IMR-90 (cell line): ENCODE measurements around the gene CCDC40. TPM values are rescaled to one million over a fixed set of nuclear protein-coding genes. Genes with fewer than 3 reads are reported as not detected.

Experiments used
- ATAC-seq: fragments of 200-7000 bp; cut with Tn5 transposase; 2 replicates; pipeline ENCODE4 v1.9.1; 2020; ENCODE audit warnings: low read depth, mild to moderate bottlenecking, moderate library complexity
- BruUV-seq: library from RNA; stranded (reverse); fragments of 400-500 nt; replicated peaks from 2 replicates; lab custom pipeline; 2021; lab: Mats Ljungman, UMichigan
- CTCF ChIA-PET: fragments of 300-600 bp; formaldehyde crosslinking; extraction: SDS; loops from one replicate; lab custom pipeline; 2021; ENCODE audit warnings: antibody characterized with exemption; lab: Yijun Ruan, JAX
- POLR2A ChIA-PET: fragments of 300-600 bp; sonication (Branson Sonifier 250); formaldehyde crosslinking; loops from one replicate; lab custom pipeline; 2022; ENCODE audit warnings: antibody characterized with exemption; ENCODE audit not compliant: unreplicated experiment; lab: Charles Lee
- DNase-seq: peaks from one replicate; pipeline ENCODE4 v3.0.0; 2013
- H2AFZ ChIP-seq: replicated peaks from 2 replicates; pipeline ENCODE3; 2013; ENCODE audit warnings: low read length, mild to moderate bottlenecking; ENCODE audit not compliant: poor library complexity
- H2AK5ac ChIP-seq: 2 replicates; pipeline ENCODE4 v1.6.1; 2013; ENCODE audit warnings: low read depth, low read length, inconsistent platforms
- H2AK9ac ChIP-seq: replicated peaks from 2 replicates; pipeline ENCODE3; 2013; ENCODE audit warnings: mild to moderate bottlenecking, low read depth, low read length, moderate library complexity; ENCODE audit not compliant: poor library complexity
- H2BK120ac ChIP-seq: 2 replicates; pipeline ENCODE4 v1.6.1; 2013; ENCODE audit warnings: low read depth, low read length, inconsistent platforms
- H2BK15ac ChIP-seq: 3 replicates; pipeline ENCODE4 v1.6.1; 2013; ENCODE audit warnings: low read depth, low read length, inconsistent platforms
- H2BK20ac ChIP-seq: 2 replicates; pipeline ENCODE4 v1.6.1; 2013; ENCODE audit warnings: low read depth, mild to moderate bottlenecking, inconsistent platforms, low read length, moderate library complexity
- H2BK5ac ChIP-seq: 2 replicates; pipeline ENCODE4 v1.6.1; 2013; ENCODE audit warnings: mild to moderate bottlenecking, low read depth, low read length, inconsistent platforms; ENCODE audit not compliant: poor library complexity, severe bottlenecking
- H3K14ac ChIP-seq: replicated peaks from 2 replicates; pipeline ENCODE4 v1.6.1; 2013; ENCODE audit warnings: low read depth, low read length, inconsistent platforms
- H3K18ac ChIP-seq: 2 replicates; pipeline ENCODE4 v1.6.1; 2013; ENCODE audit warnings: low read depth, low read length, control low read depth
- H3K23ac ChIP-seq: 2 replicates; pipeline ENCODE4 v1.6.1; 2013; ENCODE audit warnings: low read depth, low read length, inconsistent platforms
- H3K27ac ChIP-seq: 2 replicates; pipeline ENCODE4 v1.5.1; 2013; ENCODE audit warnings: mild to moderate bottlenecking, control low read depth, low read length; ENCODE audit not compliant: insufficient read depth
- H3K27me3 ChIP-seq: 2 replicates; pipeline ENCODE4 v1.6.1; 2013; ENCODE audit warnings: low read length; ENCODE audit not compliant: control insufficient read depth, insufficient read depth
- H3K36me3 ChIP-seq: 2 replicates; pipeline ENCODE4 v1.6.1; 2013; ENCODE audit warnings: low read length, mixed read lengths; ENCODE audit not compliant: control insufficient read depth, insufficient read depth
- H3K4ac ChIP-seq: 2 replicates; pipeline ENCODE4 v1.6.1; 2013; ENCODE audit warnings: low read depth, low read length, inconsistent platforms
- H3K4me1 ChIP-seq: 2 replicates; pipeline ENCODE4 v1.6.1; 2013; ENCODE audit warnings: low read length, mixed read lengths; ENCODE audit not compliant: control insufficient read depth, insufficient read depth
- H3K4me2 ChIP-seq: 2 replicates; pipeline ENCODE4 v1.6.1; 2013; ENCODE audit warnings: low read depth, mild to moderate bottlenecking, control low read depth, low read length, moderate library complexity
- H3K4me3 ChIP-seq: 2 replicates; pipeline ENCODE4 v1.5.1; 2013; ENCODE audit warnings: low read depth, mild to moderate bottlenecking, control low read depth, low read length, moderate library complexity; ENCODE audit not compliant: insufficient read depth
- H3K56ac ChIP-seq: 2 replicates; pipeline ENCODE4 v1.6.1; 2013; ENCODE audit warnings: low read length, inconsistent platforms; ENCODE audit not compliant: insufficient read depth; ENCODE audit errors: extremely low read depth
- H3K79me1 ChIP-seq, 2 experiments: 2 replicates each; pipeline ENCODE4 v1.6.1; 2013; ENCODE audit warnings: low read length in 2 of 2, inconsistent platforms in 1 of 2, low read depth in 1 of 2
- H3K9ac ChIP-seq: 2 replicates; pipeline ENCODE4 v1.6.1; 2013; ENCODE audit warnings: low read depth, low read length, control low read depth
- H3K9me1 ChIP-seq: 2 replicates; pipeline ENCODE4 v1.6.1; 2013; ENCODE audit warnings: low read length, inconsistent platforms; ENCODE audit not compliant: insufficient read depth
- H3K9me3 ChIP-seq: 2 replicates; pipeline ENCODE4 v1.6.1; 2013; ENCODE audit warnings: low read length; ENCODE audit not compliant: control insufficient read depth, insufficient read depth
- H4K20me1 ChIP-seq: 2 replicates; pipeline ENCODE4 v1.6.1; 2013; ENCODE audit warnings: low read length, inconsistent platforms; ENCODE audit not compliant: insufficient read depth
- H4K5ac ChIP-seq: 2 replicates; pipeline ENCODE4 v1.6.1; 2013; ENCODE audit warnings: mild to moderate bottlenecking, low read depth, low read length, control low read depth
- H4K8ac ChIP-seq, 2 experiments: 2 replicates each; pipeline ENCODE4 v1.6.1; 2013; ENCODE audit warnings: low read depth in 2 of 2, low read length in 2 of 2, control low read depth in 1 of 2, inconsistent platforms in 1 of 2
- H4K91ac ChIP-seq: 2 replicates; pipeline ENCODE4 v1.6.1; 2013; ENCODE audit warnings: low read depth, low read length, inconsistent platforms; ENCODE audit not compliant: insufficient read depth
- BHLHE40 ChIP-seq: fragments of 150-350 bp; IDR thresholded peaks from 2 replicates; pipeline ENCODE4 v1.6.1; 2016; ENCODE audit warnings: mild to moderate bottlenecking, low read depth, low read length
- CEBPB ChIP-seq: IDR thresholded peaks from 2 replicates; pipeline ENCODE4 v1.6.1; 2012; ENCODE audit warnings: low read depth, low read length, improper control_type of control experiment
- CHD1 ChIP-seq: IDR thresholded peaks from 2 replicates; pipeline ENCODE4 v1.6.1; 2012; ENCODE audit warnings: low read depth, low read length, improper control_type of control experiment
- ELK1 ChIP-seq: fragments of 150-350 bp; IDR thresholded peaks from 2 replicates; pipeline ENCODE4 v1.6.1; 2016; ENCODE audit warnings: low read depth, mild to moderate bottlenecking, low read length, moderate library complexity, borderline replicate concordance
- FOS ChIP-seq: fragments of 150-350 bp; IDR thresholded peaks from 2 replicates; pipeline ENCODE4 v1.6.1; 2016; ENCODE audit warnings: low read depth, low read length
- MAFK ChIP-seq: IDR thresholded peaks from 2 replicates; pipeline ENCODE4 v1.6.1; 2012; ENCODE audit warnings: low read depth, low read length, improper control_type of control experiment
- MXI1 ChIP-seq: IDR thresholded peaks from 2 replicates; pipeline ENCODE4 v1.6.1; 2012; ENCODE audit warnings: low read depth, mild to moderate bottlenecking, low read length, moderate library complexity, borderline replicate concordance
- POLR2A ChIP-seq: IDR thresholded peaks from 2 replicates; pipeline ENCODE4 v1.6.1; 2012; ENCODE audit warnings: mild to moderate bottlenecking, low read depth, low read length
- RCOR1 ChIP-seq: IDR thresholded peaks from 2 replicates; pipeline ENCODE4 v1.6.1; 2012; ENCODE audit warnings: mild to moderate bottlenecking, low read length, improper control_type of control experiment; ENCODE audit not compliant: insufficient replicate concordance
- SMC3 ChIP-seq: fragments of 150-350 bp; IDR thresholded peaks from 2 replicates; pipeline ENCODE4 v1.6.1; 2016; ENCODE audit warnings: low read depth, mild to moderate bottlenecking, antibody characterized with exemption, low read length, moderate library complexity
- USF2 ChIP-seq: fragments of 150-350 bp; IDR thresholded peaks from 2 replicates; pipeline ENCODE4 v1.6.1; 2017; ENCODE audit warnings: mild to moderate bottlenecking, antibody characterized with exemption, low read length, low read depth
- WGBS, 2 experiments: methylation state at CpG; one replicate each; pipeline versions ENCODE4 v1.1.5 to v1.1.7; 2013; ENCODE audit warnings: missing lambda C conversion rate in 2 of 2; ENCODE audit not compliant: insufficient read length in 1 of 2; ENCODE audit errors: extremely low coverage in 2 of 2; 5-methylcytosine and 5-hydroxymethylcytosine counted together
- dilution Hi-C: fragments of 300-500 bp; cut with HindIII; formaldehyde crosslinking; loops from one replicate; pipeline ENCODE4 v1.14.3; 2018; ENCODE audit warnings: low sequenced_read_pairs; ENCODE audit not compliant: unreplicated experiment
- in situ Hi-C: fragments of 300-500 bp; cut with MboI; formaldehyde crosslinking; loops from 3 replicates; pipeline ENCODE4 v1.14.3; 2019; ENCODE audit warnings: low sequenced_read_pairs, inconsistent platforms, mixed read lengths
- intact Hi-C: fragments of 100-400 bp; cut with micrococcal nuclease; formaldehyde crosslinking; loops from 2 replicates; pipeline ENCODE4 v1.10.0; 2022
- polyA plus RNA-seq, 3 experiments: library from polyadenylated mRNA; depleted of rRNA; stranded (reverse); fragments of >200 nt; gene quantifications; 2 replicates each; pipeline ENCODE4 v1.2.3, GENCODE V29; 2012; ENCODE audit warnings: low replicate concordance in 1 of 3
- total RNA-seq: library from RNA; depleted of rRNA; stranded (reverse); fragments of >200 nt; gene quantifications from 2 replicates; pipeline ENCODE4 v1.2.3, GENCODE V29; 2012

Gene CCDC40
- total and polyA plus RNA-seq, 2 of the 4 experiments (the other 2 are of a cell fraction) = 0.90 to 4.7 TPM

- no peak for TF ChIP-seq ELK1
These were observed 34.8 kb downstream of the CCDC40 start (continued) for GRCh38 chr17:80071116-80071841.

- no peak overlapping the region for H4K8ac ChIP-seq
- no peaks in the 10 kb centered on the region for H3K9me3 ChIP-seq
- no peak overlapping the region for H2BK20ac ChIP-seq
- no peak overlapping the region for H4K91ac ChIP-seq
- POLR2A ChIA-PET = no interaction called here
- H3K14ac ChIP-seq = no peak overlapping the region
- H3K4ac ChIP-seq = no peak overlapping the region
- H2BK15ac ChIP-seq = no peak overlapping the region
- no peak overlapping the region for H2BK5ac ChIP-seq
- no peaks in the 10 kb centered on the region for H3K27me3 ChIP-seq
- DNase-seq = no peak
- no peak overlapping the region for H4K5ac ChIP-seq
- H3K36me3 ChIP-seq = no peaks in the 10 kb centered on the region
- no peak overlapping the region for H3K18ac ChIP-seq
- peaks cover 9% of the 10 kb centered on the region for H3K9me1 ChIP-seq
- no peaks in the 10 kb centered on the region for H4K20me1 ChIP-seq
- H3K4me1 ChIP-seq = peaks cover 18% of the 10 kb centered on the region
- no peak overlapping the region for H2BK120ac ChIP-seq
- dilution Hi-C loops = no loop called here
- WGBS, 2 experiments = 100% methylated on average over 3 of the region's 6 CpGs; no CpG with 5 or more reads in 1 of the 2 experiments
- no peak overlapping the region for H3K4me3 ChIP-seq
- no peak overlapping the region for H2AFZ ChIP-seq
- H3K27ac ChIP-seq = no peak overlapping the region
- H3K23ac ChIP-seq = no peak overlapping the region
- no TSS peak for BruUV-seq
- no peak overlapping the region for H2AK9ac ChIP-seq
- intact Hi-C loops = no loop called here
- CTCF ChIA-PET = no interaction called here
- no peak overlapping the region for H3K4me2 ChIP-seq
- no peaks in the 10 kb centered on the region for H3K79me1 ChIP-seq
- no peak overlapping the region for H3K56ac ChIP-seq
- no peak overlapping the region for H2AK5ac ChIP-seq
- in situ Hi-C loops = no loop called here
- ATAC-seq = no peak
- H3K9ac ChIP-seq = no peak overlapping the region
- TF ChIP-seq BHLHE40 (no peak), MAFK (no peak), CEBPB (no peak), RCOR1 (no peak), POLR2A (no peak), CHD1 (no peak), USF2 (no peak), FOS (no peak), ELK1 (no peak), SMC3 (no peak), MXI1 (no peak)
These were observed 36.0 kb downstream of the CCDC40 start for GRCh38 chr17:80072410-80072809.
